Endothelial cell of umbilical vein (primary cell): ENCODE measurements around the gene CAMK2D. TPM values are rescaled to one million over a fixed set of nuclear protein-coding genes. Genes with fewer than 3 reads are reported as not detected.
A peak's percentile ranks its signal among the peaks of the same experiment; 100 is the strongest.

Experiments
- BruUV-seq: library from RNA; stranded (reverse); fragments of 400-500 nt; replicated peaks from 2 replicates; lab custom pipeline; 2021; lab: Mats Ljungman, UMichigan
- CTCF ChIA-PET: fragments of 300-600, 350-600 bp; sonication (Branson Sonifier 250); formaldehyde crosslinking; loops from one replicate; lab custom pipeline; 2021; ENCODE audit warnings: antibody characterized with exemption, inconsistent platforms; lab: Charles Lee
- POLR2A ChIA-PET: fragments of 300-600, 350-600 bp; sonication (Branson Sonifier 250); formaldehyde crosslinking; loops from one replicate; lab custom pipeline; 2021; ENCODE audit warnings: antibody characterized with exemption, inconsistent platforms; lab: Charles Lee
- DNase-seq: peaks from one replicate; pipeline ENCODE4 v3.0.0-alpha.2; 2011; ENCODE audit warnings: low read depth, low spot score
- FAIRE-seq: peaks from 2 replicates; lab custom pipeline; 2011; peaks lifted over from hg19 to GRCh38; lab: Jason Lieb, UNC
- H2AFZ ChIP-seq: 2 replicates; pipeline ENCODE4 v1.6.0; 2012; ENCODE audit warnings: low read depth, low read length, control low read depth, inconsistent platforms
- H3K27ac ChIP-seq: 2 replicates; pipeline ENCODE4 v1.5.1; 2011; ENCODE audit warnings: low read depth, mild to moderate bottlenecking, control low read depth, low read length, moderate library complexity; ENCODE audit not compliant: insufficient read depth
- H3K27me3 ChIP-seq, 2 experiments: 2 replicates each; pipeline versions ENCODE4 v1.6.0 to v1.6.1; 2011; ENCODE audit warnings: low read length in 2 of 2, mixed read lengths in 1 of 2; ENCODE audit not compliant: control insufficient read depth in 2 of 2, insufficient read depth in 2 of 2
- H3K36me3 ChIP-seq, 2 experiments: 2 replicates in 1 of 2; 3 replicates in 1 of 2; pipeline ENCODE4 v1.5.1; 2011; ENCODE audit warnings: low read length in 2 of 2, mild to moderate bottlenecking in 1 of 2, moderate library complexity in 1 of 2; ENCODE audit not compliant: control insufficient read depth in 2 of 2, insufficient read depth in 2 of 2; ENCODE audit errors: extremely low read depth in 1 of 2
- H3K4me1 ChIP-seq: 3 replicates; pipeline ENCODE4 v1.5.1; 2011; ENCODE audit warnings: mild to moderate bottlenecking, low read length; ENCODE audit not compliant: control insufficient read depth, insufficient read depth; ENCODE audit errors: extremely low read depth
- H3K4me2 ChIP-seq: 2 replicates; pipeline ENCODE4 v1.6.1; 2011; ENCODE audit warnings: low read length, control low read depth, mixed read lengths; ENCODE audit not compliant: insufficient read depth
- H3K4me3 ChIP-seq, 3 experiments: fragments of 200-600 bp in 1 of 3; sonication (generic), shearing (Covaris generic) in 1 of 3; replicated peaks in 1 of 3; 2 replicates each; pipeline ENCODE4 v1.5.1; 2011 to 2016; ENCODE audit warnings: control low read depth in 3 of 3, low read length in 3 of 3, mild to moderate bottlenecking in 2 of 3, inconsistent platforms in 1 of 3, low read depth in 1 of 3, moderate library complexity in 1 of 3; ENCODE audit not compliant: insufficient read depth in 1 of 3
- H3K79me2 ChIP-seq: 2 replicates; pipeline ENCODE4 v1.6.0; 2012; ENCODE audit warnings: low read length, inconsistent platforms; ENCODE audit not compliant: control insufficient read depth, insufficient read depth
- H3K9ac ChIP-seq: replicated peaks from 2 replicates; pipeline ENCODE3; 2011; ENCODE audit warnings: low read length, control low read depth; ENCODE audit not compliant: insufficient read depth; ENCODE audit errors: extremely low read depth
- H3K9me1 ChIP-seq: replicated peaks from 3 replicates; pipeline ENCODE4 v1.6.0; 2011; ENCODE audit warnings: mild to moderate bottlenecking, low read length; ENCODE audit not compliant: control insufficient read depth, insufficient read depth; ENCODE audit errors: extremely low read depth
- H3K9me3 ChIP-seq: replicated peaks from 2 replicates; pipeline ENCODE4 v1.5.1; 2012; ENCODE audit warnings: low read length, inconsistent platforms; ENCODE audit not compliant: control insufficient read depth, insufficient read depth
- H4K20me1 ChIP-seq: replicated peaks from 2 replicates; pipeline ENCODE3; 2011; ENCODE audit warnings: mild to moderate bottlenecking, low read length; ENCODE audit not compliant: control insufficient read depth, insufficient read depth; ENCODE audit errors: extremely low read depth
- CTCF ChIP-seq, 2 donors: IDR thresholded peaks; 1 replicate in 1 of 2; 2 replicates in 1 of 2; pipeline ENCODE4 v1.5.1; 2011; ENCODE audit warnings: low read length in 2 of 2, mild to moderate bottlenecking in 2 of 2, moderate library complexity in 2 of 2, control low read depth in 1 of 2, inconsistent platforms in 1 of 2, low read depth in 1 of 2; ENCODE audit not compliant: insufficient read depth in 1 of 2; ENCODE audit errors: extremely low read depth in 1 of 2
- EZH2 ChIP-seq: IDR thresholded peaks from 2 replicates; pipeline ENCODE4 v1.6.1; 2012; ENCODE audit warnings: borderline replicate concordance, low read depth, mild to moderate bottlenecking, moderate library complexity, low read length, inconsistent platforms; ENCODE audit not compliant: severe bottlenecking
- FOS ChIP-seq: IDR thresholded peaks from 2 replicates; pipeline ENCODE4 v1.6.1; 2011; ENCODE audit warnings: mild to moderate bottlenecking, low read length, moderate library complexity, borderline replicate concordance; ENCODE audit not compliant: insufficient read depth
- GATA2 ChIP-seq: IDR thresholded peaks from 2 replicates; pipeline ENCODE4 v1.7.0; 2011; ENCODE audit warnings: low read depth, mild to moderate bottlenecking, moderate library complexity, mixed read lengths, low read length; ENCODE audit not compliant: insufficient read length, insufficient read depth
- JUN ChIP-seq: IDR thresholded peaks from 2 replicates; pipeline ENCODE4 v1.6.1; 2011; ENCODE audit warnings: borderline replicate concordance, low read depth; ENCODE audit not compliant: insufficient read length, insufficient read depth
- MYC ChIP-seq: IDR thresholded peaks from one replicate; pipeline ENCODE4 v1.6.1; 2011; ENCODE audit warnings: mild to moderate bottlenecking, low read depth, low read length
- POLR2A ChIP-seq: IDR thresholded peaks from 2 replicates; pipeline ENCODE4 v1.6.1; 2012; ENCODE audit warnings: low read depth, mild to moderate bottlenecking, control low read depth, low read length
- POLR2AphosphoS5 ChIP-seq: IDR thresholded peaks from 2 replicates; pipeline ENCODE4 v1.6.1; 2012; ENCODE audit warnings: low read depth, mild to moderate bottlenecking, control low read depth, low read length, moderate library complexity; ENCODE audit not compliant: insufficient read depth
- dilution Hi-C: fragments of 300-500 bp; cut with MboI; formaldehyde crosslinking; loops from one replicate; pipeline ENCODE4 v1.15.0; 2019; ENCODE audit warnings: low sequenced_read_pairs; ENCODE audit not compliant: extremely low pct_ligation_motif_present
- intact Hi-C: fragments of 100-400 bp; cut with micrococcal nuclease; formaldehyde crosslinking; loops from one replicate; pipeline ENCODE4 v1.10.0; 2022
- polyA plus RNA-seq, 4 experiments: library from polyadenylated mRNA; depleted of rRNA in 3 of 4; stranded (reverse) in 3 of 4; unstranded in 1 of 4; fragments of >200 nt; gene quantifications; 2 replicates each; pipeline versions ENCODE4 v1.2.1 to v1.2.3, GENCODE V29; 2011 to 2012; ENCODE audit warnings: missing spikeins in 1 of 4
- total RNA-seq: library from RNA; stranded (reverse); gene quantifications from 2 replicates; pipeline ENCODE4 v1.2.3, GENCODE V29; 2021
- TF ChIP-seq, protein P1 (sequence below): IDR thresholded peaks from 2 replicates; pipeline ENCODE4 v1.6.1; 2011; ENCODE audit not compliant: insufficient read depth, insufficient read length

The CAMK2D gene
- total and polyA plus RNA-seq, 2 donors (not counting 3 experiments of a cell fraction or from before 2014, with no cell fraction given): 10.4 to 30.7 TPM

- no peaks in the 10 kb centered on the region for H3K36me3 ChIP-seq
- no peak overlapping the region for H3K4me3 ChIP-seq
- no peak overlapping the region for H3K9ac ChIP-seq
- no TSS peak for BruUV-seq
- H2AFZ ChIP-seq: no peak overlapping the region
- dilution Hi-C loops (no loop called here), intact Hi-C loops (no loop called here)
- FAIRE-seq (no peak), DNase-seq (no peak)
- POLR2A ChIA-PET: no interaction called here
- no peak overlapping the region for H3K27ac ChIP-seq
- TF ChIP-seq, protein P1, sequence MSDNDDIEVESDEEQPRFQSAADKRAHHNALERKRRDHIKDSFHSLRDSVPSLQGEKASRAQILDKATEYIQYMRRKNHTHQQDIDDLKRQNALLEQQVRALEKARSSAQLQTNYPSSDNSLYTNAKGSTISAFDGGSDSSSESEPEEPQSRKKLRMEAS: no peak
- no peak for TF ChIP-seq POLR2AphosphoS5
- TF ChIP-seq POLR2A: no peak
- no peaks in the 10 kb centered on the region for H3K79me2 ChIP-seq
- H4K20me1 ChIP-seq: no peaks in the 10 kb centered on the region
- no peaks in the 10 kb centered on the region for H3K4me1 ChIP-seq
- H3K27me3 ChIP-seq: no peaks in the 10 kb centered on the region
- CTCF ChIA-PET: interaction anchor here (0.8 to 1.5 kb wide), 2 partner anchors 11 kb away, joined by 3 to 4 read pairs; no protein-coding TSS in a partner anchor
- H3K9me1 ChIP-seq: no peaks in the 10 kb centered on the region
- no peak overlapping the region for H3K4me2 ChIP-seq
- H3K9me3 ChIP-seq: no peaks in the 10 kb centered on the region
These were observed 355.4 kb downstream of the CAMK2D start for GRCh38 chr4:113405874-113406722.

DNA sequence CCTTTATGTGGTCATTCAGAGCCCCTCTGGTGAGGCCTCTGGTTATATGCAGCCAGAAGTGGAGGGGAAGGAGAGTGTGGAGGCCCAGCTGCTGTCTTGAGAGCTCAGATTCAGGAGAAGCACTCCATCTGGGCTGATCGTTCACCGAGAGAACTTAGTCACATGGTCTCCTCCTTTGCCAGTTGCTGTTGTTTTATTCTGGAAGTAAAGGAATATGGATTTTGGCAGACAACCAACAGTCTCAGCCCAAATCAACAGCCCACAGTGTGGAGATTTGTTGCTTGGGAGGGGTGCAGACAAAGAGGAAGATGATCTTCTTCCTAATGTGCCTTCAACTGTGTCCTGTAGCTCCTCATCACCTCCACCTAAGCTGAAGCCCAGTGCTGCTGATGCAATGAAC lies 356.7 kb downstream of the CAMK2D start:
- no TSS peak for BruUV-seq
- Histone ChIP-seq H3K4me2 (no peak overlapping the region), H3K9me3 (no peaks in the 10 kb centered on the region), H3K4me3 (no peak overlapping the region), H3K27ac (no peak overlapping the region), H4K20me1 (no peaks in the 10 kb centered on the region), H2AFZ (peak overlapping the region; percentile 58), H3K36me3 (no peaks in the 10 kb centered on the region), H3K9ac (no peak overlapping the region), H3K4me1 (no peaks in the 10 kb centered on the region), H3K79me2 (no peaks in the 10 kb centered on the region), H3K27me3 (no peaks in the 10 kb centered on the region), H3K9me1 (no peaks in the 10 kb centered on the region)
- dilution Hi-C loops (no loop called here), intact Hi-C loops (no loop called here)
- CTCF ChIA-PET: interaction anchor here (1.5 kb wide), 1 partner anchor 10 kb away, joined by 4 read pairs; no protein-coding TSS in a partner anchor
- FAIRE-seq: no peak
- POLR2A ChIA-PET: no interaction called here
- peak; percentile 38 for DNase-seq
- TF ChIP-seq POLR2AphosphoS5: no peak
- TF ChIP-seq JUN: no peak
- no peak for TF ChIP-seq MYC
- TF ChIP-seq, protein P1: no peak
- no peak for TF ChIP-seq GATA2
- TF ChIP-seq POLR2A: no peak
- no peak for TF ChIP-seq FOS
- TF ChIP-seq CTCF (IDR thresholded peaks at IDR 0.05; ENCODE audit: extremely low read depth in 1 of 2, insufficient read depth in 1 of 2, low read depth in 1 of 2, low read length in 2 of 2): no peak
- TF ChIP-seq EZH2: no peak
